GM19455 (cell line): ENCODE results near the gene ADAMTSL2.

Source experiments
- ATAC-seq: cut with Tn5 transposase; IDR thresholded peaks from one replicate; pipeline ENCODE4 v1.9.1; 2021; ENCODE audit not compliant: unreplicated experiment

ADAMTSL2 gene

DNA sequence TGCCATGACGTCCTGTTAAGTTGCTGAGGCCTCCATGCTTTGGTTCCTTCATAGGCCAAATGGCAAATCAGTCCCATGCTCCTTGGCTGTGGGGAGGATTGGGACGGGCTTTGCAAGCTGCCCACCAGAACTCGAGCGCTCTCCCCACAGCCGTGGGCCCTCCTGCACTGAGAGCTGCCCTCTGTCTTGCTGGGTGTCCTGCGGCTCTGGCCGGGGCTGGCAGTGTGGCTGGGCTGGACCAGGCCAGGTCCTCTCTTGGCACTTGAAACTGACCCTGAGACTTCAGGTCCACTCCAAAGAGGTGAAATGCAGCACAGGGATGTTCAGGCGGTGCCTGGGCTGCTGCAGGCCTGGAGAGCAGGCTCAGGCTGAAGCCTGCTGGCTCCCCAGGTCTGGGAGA is 16.8 kb upstream of the ADAMTSL2 start:
- ATAC-seq, result no peak

GRCh38 chr9:133518200-133518599 is 16.3 kb upstream of the ADAMTSL2 start:
- ATAC-seq, result no peak

DNA sequence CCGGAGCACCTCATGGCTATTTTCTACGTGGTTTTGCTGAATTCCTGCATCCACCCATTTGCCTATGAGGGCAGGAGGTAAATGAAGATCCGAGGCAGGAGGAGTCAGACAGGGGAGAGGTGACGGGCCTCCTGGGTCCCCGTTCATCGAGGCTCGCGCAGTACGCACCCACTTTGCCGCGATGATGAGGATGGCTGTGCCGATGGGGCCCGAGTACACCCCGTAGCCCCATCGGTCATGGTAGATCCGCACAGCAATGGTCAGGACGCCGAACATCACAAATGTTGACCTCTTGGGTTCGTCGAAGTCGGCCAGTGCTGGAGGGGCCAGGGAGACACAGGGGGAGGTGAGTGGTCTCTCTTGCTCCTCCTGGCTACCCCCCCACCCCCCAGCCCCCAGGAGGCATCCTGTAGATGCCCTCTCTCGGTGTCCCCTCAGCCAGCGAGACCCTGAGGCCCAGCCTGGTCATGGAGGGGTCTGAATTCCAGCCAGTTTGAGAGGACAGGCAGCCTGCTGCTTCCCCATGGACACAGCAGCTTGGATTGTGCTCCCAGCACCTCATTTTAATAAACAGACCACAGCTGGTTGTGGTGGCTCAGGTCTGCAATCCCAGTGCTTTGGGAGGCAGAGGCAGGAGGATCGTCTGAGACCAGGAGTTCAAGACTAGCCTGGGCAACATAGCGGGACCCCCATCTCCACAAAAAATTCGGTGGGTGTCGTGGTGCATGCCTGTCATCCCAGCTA is 15.6 kb upstream of the ADAMTSL2 start:
- ATAC-seq, result no peak

DNA sequence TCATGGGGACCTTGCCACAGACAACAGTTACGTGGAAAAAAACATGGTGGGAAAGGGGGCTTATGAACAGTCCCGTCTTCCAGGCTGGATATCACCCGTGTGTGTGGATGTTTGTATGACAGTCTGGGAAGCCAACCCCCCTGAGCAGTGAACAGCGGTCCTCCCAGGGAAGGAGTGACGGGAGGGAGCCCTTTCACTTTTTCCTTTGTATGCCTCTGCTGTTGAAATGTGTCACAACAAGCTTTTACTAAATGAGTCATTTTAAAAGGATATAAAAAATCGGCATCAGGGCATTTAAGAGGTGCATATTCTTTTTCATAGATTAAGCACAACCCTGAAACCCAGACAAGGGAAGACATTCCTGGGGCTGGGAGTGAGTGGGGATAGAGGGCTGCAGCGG is 14.8 kb upstream of the ADAMTSL2 start:
- ATAC-seq, result no peak

DNA sequence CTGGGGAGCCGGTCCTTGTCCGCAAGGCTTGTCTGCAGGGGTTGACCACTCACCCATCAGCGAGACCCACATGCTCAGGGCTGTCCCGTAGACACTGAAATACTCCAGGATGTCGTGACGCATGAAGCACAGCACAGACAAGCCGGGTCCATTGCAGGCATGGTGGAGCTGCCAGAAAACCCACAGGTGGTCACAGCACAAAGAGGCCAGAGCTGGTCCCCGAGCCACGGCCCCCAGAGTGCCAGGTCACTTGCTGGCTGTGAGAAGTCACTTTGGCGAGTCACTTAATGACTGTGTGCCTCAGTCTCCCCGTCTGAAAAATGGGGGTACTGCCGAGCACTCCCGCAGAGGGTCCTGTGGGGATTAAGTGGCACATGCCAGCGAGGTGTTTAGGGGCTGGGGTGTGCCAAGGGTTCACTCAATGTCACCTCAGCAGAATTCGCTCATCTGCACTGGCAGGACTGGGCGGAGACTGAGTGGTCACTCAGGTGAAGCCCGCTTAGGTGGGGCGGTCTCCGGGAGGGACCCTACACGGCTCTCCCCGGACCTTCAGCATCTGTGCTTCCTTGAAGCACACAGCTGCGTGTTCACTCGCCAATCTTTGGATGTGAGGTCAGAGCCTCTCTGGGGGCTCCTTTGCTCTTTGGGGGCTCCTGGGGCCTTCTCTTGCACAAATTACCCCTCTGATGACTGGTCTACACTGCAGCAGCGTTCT is 14.2 kb upstream of the ADAMTSL2 start:
- ATAC-seq, result no peak

- ATAC-seq, result no peak
These were observed 13.1 kb upstream of the ADAMTSL2 start for GRCh38 chr9:133521122-133522072.

DNA sequence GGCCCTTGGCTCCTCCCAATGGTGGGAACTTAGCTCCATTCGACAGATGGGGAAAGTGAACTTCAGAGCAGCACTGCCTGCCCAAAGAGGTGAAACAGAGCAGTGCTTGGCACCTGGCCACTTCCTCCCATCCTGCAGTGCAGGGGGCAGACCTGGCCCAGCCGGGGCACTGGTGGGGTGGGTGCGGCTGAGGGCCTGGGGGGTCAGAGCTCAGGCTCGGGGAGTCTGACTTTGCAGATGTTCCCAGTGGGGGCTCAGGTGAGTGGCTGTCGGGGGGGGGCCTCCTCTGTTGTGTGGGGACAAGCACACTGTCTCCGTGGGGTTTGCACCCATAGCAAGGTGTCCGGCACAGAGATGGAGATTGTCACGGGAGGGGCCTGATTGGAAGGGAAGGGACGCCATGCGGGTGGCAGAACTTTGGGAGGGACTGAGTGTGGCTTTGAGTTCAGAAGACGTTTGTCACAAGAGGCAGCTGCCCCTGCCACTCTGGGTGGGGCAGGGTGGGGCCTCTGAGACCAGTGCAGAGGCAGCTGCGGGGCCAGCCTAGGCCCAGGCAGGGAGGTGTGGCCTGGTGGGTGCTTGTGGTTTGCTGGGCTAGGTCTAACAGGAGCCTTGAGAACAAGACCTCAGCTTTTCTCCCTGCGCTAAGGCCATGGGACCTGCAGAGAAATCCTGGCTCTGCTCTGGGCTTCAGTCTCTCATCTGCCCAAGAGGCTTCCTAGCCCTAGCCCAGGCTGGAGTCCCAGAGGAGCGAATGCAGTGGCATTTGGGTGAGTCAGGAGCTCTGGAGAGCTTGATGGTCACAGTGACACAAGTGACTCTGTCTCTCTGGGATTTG is 12.2 kb upstream of the ADAMTSL2 start:
- ATAC-seq, result no peak

DNA sequence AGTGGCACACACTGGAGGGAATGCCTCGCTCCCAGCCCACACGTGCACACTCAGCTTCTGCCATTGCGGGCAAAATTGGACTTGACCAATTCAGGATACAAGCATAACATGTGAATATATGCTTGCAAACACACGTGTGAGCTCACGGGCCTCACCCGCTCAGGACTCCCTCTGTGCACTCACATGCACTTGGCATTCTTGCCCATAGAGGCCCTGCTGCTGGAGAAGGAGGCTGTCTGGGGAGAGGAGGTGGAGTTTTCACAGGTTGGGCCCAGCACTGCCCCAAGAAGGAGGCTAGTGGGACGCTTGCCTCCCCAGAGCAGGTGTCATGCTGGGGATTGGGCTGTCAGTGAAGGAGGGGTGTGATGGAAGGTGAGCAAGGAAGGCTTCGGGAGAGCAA is 11.4 kb upstream of the ADAMTSL2 start:
- ATAC-seq, result no peak

DNA sequence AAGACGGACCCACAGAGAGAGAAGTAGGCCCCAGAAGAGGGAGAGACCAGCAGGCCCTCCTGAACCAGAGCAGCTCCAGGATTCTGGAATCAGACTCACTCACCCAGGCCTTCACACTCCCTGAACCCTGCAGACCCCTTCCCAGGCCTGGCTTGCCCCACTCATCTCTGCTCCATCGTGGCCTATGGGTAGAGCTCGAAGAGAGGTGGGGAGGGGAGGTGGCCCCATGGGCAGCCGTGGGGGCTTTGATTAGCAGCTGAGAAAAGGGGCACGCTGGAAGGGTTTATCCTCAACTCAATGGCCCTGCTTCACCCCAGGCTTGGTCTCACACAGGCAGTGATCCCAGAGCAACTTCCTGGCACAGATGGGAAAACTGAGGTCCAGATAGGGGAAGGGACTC is 10.4 kb upstream of the ADAMTSL2 start:
- no peak for ATAC-seq

- no peak for ATAC-seq
These were observed 9.8 kb upstream of the ADAMTSL2 start, which contains the start of gene MYMK for GRCh38 chr9:133524679-133525228. Gene MYMK (minus strand): TSS chr9:133524959. CDS start chr9:133524844, 115 bp downstream.

- no peak for ATAC-seq
These were observed 8.8 kb upstream of the ADAMTSL2 start for GRCh38 chr9:133525677-133526076.

GRCh38 chr9:133526721-133527321 is 7.7 kb upstream of the ADAMTSL2 start:
- no peak for ATAC-seq

- ATAC-seq, result no peak
These were observed 7.0 kb upstream of the ADAMTSL2 start for GRCh38 chr9:133527444-133527920.

- ATAC-seq, result no peak
These were observed 6.3 kb upstream of the ADAMTSL2 start for GRCh38 chr9:133528001-133528875.

GRCh38 chr9:133528876-133529241 is 5.6 kb upstream of the ADAMTSL2 start:
- no peak for ATAC-seq

GRCh38 chr9:133529457-133529856 is 5.0 kb upstream of the ADAMTSL2 start:
- ATAC-seq, result no peak

DNA sequence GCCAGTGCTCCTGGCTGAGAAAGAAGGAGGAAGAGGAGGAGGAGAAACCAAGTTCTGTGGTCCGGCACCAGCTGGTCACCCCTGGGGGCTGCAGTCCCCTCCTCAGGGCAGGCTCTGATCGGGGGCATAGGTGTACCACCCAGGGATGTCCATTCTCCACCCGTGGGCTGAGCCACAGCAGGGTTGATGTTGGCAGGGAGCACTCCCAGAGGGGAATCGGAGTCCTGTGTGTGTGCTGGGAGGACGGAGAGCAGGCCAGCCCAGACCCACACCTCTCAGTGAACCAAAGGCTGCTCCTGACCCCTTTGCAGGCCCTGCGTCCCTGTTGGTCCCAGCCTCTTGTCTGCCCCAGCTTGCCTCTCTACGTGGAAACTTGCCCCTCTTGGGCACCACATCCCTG is 4.6 kb upstream of the ADAMTSL2 start:
- no peak for ATAC-seq

- no peak for ATAC-seq
These were observed 3.2 kb upstream of the ADAMTSL2 start for GRCh38 chr9:133531293-133531692.
